GM21825 (cell line): ENCODE data around the gene TMEM238.

ENCODE experiments used
- ATAC-seq: cut with Tn5 transposase; IDR thresholded peaks from one replicate; pipeline ENCODE4 v1.9.1; 2021; ENCODE audit warnings: mild to moderate bottlenecking, moderate library complexity; ENCODE audit not compliant: unreplicated experiment

TMEM238 gene

DNA sequence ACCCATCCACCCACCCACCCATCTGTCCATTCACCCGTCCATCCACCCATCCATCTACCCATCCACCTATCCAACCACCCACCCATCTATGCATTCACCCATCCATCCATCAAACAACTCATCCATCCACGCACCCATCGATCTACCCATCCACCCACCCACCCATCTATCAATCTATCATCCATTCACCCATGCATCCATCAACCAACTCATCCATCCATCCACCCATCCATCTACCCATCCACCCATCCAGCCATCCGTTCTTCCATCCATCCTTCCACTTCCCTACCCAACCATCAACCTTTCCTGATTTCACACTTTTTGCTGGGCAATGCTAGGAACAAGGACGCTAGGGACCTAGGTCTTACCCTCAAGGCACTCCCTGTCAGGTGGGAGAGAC, 2.1 kb downstream of the TMEM238 start:
- ATAC-seq, result no peak

- ATAC-seq, result no peak
Measured at GRCh38 chr19:55379174-55379573, 4.9 kb downstream of the TMEM238 start.

GRCh38 chr19:55377356-55378131, 6.5 kb downstream of the TMEM238 start:
- ATAC-seq, result no peak

DNA sequence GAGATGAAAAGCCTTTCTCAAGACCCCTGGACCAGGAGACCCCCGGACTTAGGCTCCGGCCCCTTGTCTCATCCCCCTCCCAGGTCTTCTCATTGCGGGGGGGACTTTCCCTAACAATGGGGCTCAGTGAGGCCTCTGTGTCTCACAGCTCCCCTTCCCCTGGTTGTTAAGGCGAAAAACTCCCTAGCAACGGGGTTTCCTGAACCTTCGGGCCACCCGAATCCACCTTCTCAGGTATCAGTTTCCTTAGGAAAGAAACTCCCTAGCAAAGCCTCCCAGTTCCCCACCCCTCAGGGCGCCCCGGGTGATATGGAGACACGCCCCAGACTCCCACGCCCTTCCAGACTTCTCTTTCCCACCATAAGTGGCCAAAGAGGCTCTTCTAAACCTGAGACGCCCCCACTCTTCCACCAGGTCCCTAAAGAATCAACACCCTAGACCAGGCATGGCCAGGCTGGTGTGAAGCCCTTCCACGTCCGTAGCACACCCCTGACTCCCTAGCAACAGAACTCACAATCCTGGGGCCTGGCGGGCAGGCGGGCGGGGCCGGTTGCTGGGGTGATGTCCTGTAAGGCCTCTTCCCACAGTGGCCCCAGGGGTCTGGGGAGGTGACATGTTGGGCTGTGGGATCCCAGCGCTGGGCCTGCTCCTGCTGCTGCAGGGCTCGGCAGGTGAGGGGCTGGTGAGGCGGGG, 7.7 kb downstream of the TMEM238 start, which contains the start of gene TMEM190:
Gene TMEM190, plus strand, starts transcription at position 586 of the 693 bp plus-strand sequence. Its CDS starts 28 bp downstream, at position 614.
- ATAC-seq, result no peak

DNA sequence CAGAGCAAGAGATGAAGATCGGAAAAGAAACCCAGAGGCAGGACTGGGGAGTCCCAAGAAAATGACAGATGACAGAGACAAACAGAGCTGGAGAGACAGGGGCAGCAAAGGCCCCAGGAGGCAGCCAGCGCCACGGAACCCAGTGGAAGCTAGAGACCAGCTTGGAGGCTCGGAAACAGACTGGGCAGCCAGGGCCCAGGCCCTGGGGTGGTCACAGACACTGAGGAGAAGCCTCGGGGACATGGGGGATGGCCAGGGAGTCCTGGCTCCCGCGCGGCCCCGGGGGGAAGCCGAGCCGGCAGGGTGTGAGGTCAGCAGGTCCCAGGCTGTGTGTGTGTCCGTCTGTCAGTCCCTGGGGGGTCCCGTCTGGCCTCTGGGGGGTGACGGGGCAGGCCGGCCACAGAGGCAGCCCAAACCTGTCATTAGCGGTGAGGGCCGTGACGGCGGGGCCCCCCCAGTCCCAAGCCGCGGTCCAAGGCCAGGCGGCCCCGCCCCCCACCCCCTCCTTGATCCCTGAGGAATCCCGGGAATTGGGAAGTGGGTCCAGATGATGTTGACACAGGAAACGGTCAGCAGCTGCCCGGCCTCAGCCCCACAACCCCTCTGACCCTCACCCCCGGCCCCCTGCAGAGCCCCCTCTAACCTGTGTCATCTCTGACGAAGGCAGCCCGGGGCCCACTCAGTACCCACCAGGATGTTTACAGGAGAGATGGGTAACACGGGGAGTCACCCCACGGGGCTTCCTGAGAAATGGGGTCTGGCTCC, 9.9 kb downstream of the TMEM238 start:
- no peak for ATAC-seq

GRCh38 chr19:55373306-55373992, 10.6 kb downstream of the TMEM238 start:
- no peak for ATAC-seq

- ATAC-seq, result no peak
Measured at GRCh38 chr19:55372316-55373081, 11.6 kb downstream of the TMEM238 start.

DNA sequence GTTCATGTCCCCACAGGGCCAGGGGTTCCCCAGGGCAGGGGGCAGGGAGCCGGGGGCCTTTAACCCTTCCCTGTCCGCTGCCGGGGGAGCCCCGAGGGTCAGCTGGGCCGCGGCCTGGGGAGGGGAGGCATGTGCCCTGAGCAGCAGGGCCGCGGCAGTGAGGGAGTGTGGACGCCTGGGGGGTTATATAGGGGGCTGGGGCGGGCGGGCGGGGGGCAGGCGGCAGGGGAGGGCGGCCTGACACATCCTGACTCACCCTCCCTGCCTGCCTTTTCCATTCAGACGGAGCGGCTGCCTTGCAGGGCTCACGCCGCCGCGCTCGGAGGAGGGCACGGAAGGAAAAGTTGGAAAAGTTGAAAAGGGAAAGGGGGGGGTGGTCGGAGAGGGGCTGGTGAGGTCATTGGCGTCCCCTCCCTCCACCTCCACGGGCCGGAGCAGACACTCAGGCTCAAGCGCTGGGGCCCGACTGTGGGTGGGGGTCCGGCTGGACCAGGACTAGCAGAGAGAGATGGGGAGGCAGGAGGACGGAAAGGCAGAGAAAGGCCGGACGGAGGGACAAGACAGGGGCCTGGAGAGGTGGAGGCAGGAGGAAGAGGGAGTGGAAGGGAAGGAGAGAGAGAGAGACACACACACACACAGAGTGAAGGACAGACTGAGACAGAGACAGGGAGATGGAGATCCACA, 13.6 kb downstream of the TMEM238 start, which contains the start of gene IL11:
Gene IL11, minus strand, starts transcription at position 159 of the 684 bp plus-strand sequence. Its CDS starts 153 bp downstream, at position 6.
- no peak for ATAC-seq

GRCh38 chr19:55369653-55370304, 14.3 kb downstream of the TMEM238 start:
- ATAC-seq, result no peak

DNA sequence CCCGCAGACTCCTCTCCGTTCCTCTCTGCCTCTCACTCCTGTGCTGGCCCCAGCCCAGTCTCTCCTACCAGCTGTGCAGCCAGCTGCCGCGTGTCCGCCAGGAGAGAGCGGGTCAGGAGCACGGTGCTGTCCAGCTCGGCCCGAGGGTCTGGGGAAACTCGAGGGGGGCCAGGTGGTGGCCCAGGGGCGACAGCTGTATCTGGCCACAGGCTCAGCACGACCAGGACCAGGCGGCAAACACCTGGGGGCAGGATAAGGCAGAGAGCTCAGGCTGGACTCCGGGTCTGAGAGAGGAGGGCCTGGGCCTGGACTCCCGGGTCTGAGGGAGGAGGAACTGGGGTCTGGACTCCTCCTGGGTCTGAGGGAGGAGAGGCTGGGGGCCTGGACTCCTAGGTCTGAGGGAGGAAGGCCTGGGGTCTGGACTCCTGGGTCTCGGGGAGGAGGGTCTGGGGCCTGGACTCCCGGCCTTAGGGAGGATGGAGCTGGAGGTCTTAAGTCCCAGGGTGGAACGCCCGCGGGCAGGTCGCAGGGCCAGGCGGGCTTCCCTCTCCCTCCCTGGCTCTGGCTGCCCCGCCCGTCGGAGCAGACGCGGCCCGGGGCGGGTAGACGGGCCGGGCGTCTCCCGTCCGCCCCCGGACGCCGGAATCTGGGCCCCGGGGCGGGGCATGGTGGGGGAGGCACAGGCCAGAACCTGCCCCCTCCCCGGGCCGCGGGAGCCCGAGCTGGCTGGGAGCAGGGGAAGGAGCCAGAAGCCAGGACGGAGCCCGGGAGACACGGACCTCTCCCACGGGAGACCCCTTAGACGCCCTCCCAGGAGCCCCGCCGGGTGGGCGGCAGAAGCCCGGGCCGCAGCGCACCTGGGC, 15.2 kb downstream of the TMEM238 start:
- ATAC-seq, result no peak

DNA sequence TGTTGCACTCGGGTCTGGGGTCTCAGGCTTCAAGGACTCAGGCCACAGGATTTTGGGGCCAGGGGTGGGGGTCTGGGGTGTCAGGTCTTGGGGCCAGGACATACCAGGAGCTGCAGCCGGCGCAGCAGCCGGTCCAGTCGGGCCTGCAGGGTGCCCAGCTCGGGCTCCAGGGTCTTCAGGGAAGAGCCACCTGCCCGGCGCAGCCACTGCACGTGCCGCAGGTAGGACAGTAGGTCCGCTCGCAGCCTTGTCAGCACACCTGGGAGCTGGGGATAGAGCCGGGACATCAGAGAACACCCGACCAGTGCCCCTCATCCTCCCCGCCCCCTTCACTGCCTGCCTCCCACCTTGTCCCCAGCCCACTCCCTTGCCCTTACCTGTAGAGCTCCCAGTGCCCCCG, 16.0 kb downstream of the TMEM238 start:
- no peak for ATAC-seq

DNA sequence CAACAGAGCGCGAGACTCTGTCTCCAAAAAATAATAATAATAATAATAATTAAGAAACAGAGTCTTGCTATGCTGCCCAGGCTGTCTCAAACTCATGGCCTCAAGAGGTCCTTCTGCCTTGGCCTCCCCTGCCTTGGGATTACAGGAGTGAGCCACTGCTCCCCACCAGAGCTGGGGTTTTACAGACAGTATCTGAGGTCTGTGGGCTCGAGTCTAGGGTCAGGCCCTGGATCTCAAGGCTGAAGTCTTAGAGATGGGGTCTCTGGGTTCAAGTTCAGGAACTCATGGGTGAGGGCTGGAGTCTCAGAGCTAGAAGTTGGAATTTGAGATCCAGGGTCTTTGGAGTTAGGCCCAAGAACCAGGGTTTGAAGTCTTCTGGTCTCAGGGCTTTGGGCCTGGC, 17.3 kb downstream of the TMEM238 start:
- ATAC-seq, result no peak

- ATAC-seq, result no peak
Measured at GRCh38 chr19:55365964-55366363, 18.1 kb downstream of the TMEM238 start.

DNA sequence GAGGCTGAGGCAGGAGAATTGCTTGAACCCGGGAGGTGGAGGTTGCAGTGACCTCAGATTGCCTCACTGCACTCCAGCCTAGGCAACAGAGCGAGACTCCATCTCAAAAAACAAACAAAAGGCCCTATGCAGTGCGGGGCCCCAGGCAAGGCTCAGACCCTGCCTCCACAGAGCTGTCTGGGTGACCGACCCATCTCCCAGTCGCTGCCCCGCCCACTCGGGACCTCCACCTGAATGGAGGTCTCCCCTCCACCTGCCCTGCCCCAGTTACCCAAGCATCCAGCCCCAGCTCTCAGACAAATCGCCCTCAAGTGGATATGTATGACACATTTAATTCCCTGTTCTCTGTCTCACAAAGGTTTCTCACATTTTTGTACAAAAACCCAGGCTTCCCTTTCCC, 18.8 kb downstream of the TMEM238 start:
- ATAC-seq, result no peak

- ATAC-seq, result no peak
Measured at GRCh38 chr19:55362990-55363716, 20.9 kb downstream of the TMEM238 start, which contains the start of gene GARIN5B. GARIN5B (minus strand) TSS chr19:55363260; CDS start chr19:55363066, 194 bp downstream.

DNA sequence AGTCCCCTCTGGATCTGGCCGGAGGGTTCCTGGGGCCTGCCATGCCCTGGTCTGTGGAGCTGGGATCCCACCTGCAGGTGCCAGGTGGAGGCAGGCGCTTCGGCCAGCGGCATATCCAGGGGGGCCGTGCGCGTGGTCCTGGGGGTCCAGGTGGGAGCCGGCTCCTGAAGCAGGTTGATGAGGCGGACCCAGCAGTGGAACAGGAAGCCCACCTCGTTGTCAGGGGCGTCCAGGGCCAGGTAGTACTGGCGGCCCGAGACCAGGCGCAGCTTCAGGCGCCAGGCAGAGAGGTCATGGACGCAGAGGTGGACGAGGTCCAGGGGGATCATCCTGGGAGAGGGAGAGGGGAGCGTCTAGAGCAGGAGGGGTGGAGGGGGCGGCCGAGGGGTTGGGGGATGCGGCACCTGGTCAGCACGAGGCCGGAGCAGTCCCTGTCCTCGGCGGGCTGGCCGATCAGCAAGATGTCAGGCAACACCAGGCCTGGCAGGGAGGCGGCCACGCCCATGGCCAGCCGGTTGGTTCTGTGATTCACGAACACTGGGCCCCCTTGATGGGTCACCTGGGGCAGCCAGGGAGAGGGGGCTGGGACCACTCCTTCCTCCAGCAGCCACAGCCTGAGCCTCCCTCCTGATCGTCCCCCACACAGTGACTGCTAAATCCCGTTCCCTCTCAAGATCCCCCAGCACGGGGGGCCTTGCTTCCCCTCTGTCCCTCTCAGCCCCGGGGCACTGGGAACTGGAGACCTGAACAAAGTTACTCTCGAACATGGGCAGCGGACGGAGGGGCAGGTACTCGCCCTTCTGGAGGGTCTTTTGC, 21.7 kb downstream of the TMEM238 start:
- no peak for ATAC-seq
